CD8-positive, alpha-beta memory T cell (primary cell): ENCODE data around the gene DMGDH. TPM values are rescaled to one million over a fixed set of nuclear protein-coding genes. Genes with fewer than 3 reads are reported as not detected.
"Not testable (repeated sequence)": the region's sequence is repeated elsewhere in the genome, so short reads cannot be mapped to it uniquely, and the experiment has no call there.

ENCODE experiments used
- CTCF ChIA-PET: fragments of 350-600 bp; sonication (Branson Sonifier 250); formaldehyde crosslinking; loops from one replicate; lab custom pipeline; 2021; ENCODE audit warnings: antibody characterized with exemption; lab: Charles Lee
- POLR2A ChIA-PET: fragments of 350-600 bp; sonication (Branson Sonifier 250); formaldehyde crosslinking; loops from one replicate; lab custom pipeline; 2021; ENCODE audit warnings: antibody characterized with exemption; lab: Charles Lee
- DNase-seq, 5 donors: peaks; one replicate each; pipeline versions ENCODE4 v3.0.0 to v3.0.0-alpha.2; 2020 to 2022; ENCODE audit warnings: mixed read lengths in 1 of 5
- H3K27ac ChIP-seq: one replicate; pipeline ENCODE4 v1.7.0; 2013; ENCODE audit warnings: low read depth, mild to moderate bottlenecking, low read length, moderate library complexity
- H3K27me3 ChIP-seq: 2 replicates; pipeline ENCODE4 v1.7.0; 2013; ENCODE audit warnings: low read length, mild to moderate bottlenecking; ENCODE audit not compliant: insufficient read depth, poor library complexity, severe bottlenecking
- H3K36me3 ChIP-seq: 2 replicates; pipeline ENCODE4 v1.7.0; 2013; ENCODE audit warnings: mild to moderate bottlenecking, low read length, moderate library complexity; ENCODE audit not compliant: insufficient read depth
- H3K4me1 ChIP-seq: 2 replicates; pipeline ENCODE4 v1.7.0; 2013; ENCODE audit warnings: mild to moderate bottlenecking, low read length, moderate library complexity; ENCODE audit not compliant: insufficient read depth
- H3K4me3 ChIP-seq: 2 replicates; pipeline ENCODE4 v1.7.0; 2013; ENCODE audit warnings: mild to moderate bottlenecking, low read length
- H3K9me3 ChIP-seq: 2 replicates; pipeline ENCODE4 v1.7.0; 2013; ENCODE audit warnings: mild to moderate bottlenecking, low read length
- H3K27ac Mint-ChIP-seq, 8 donors: one replicate each; pipeline ENCODE4 v1.8.0; 2020 to 2021; ENCODE audit warnings: mixed read lengths in 8 of 8, mild to moderate bottlenecking in 6 of 8, inconsistent platforms in 3 of 8, moderate library complexity in 3 of 8
- H3K27me3 Mint-ChIP-seq, 2 donors: one replicate each; pipeline ENCODE4 v1.8.0; 2020 to 2021; ENCODE audit warnings: mixed read lengths in 2 of 2, mild to moderate bottlenecking in 1 of 2, moderate library complexity in 1 of 2
- H3K36me3 Mint-ChIP-seq, 3 donors: one replicate each; pipeline ENCODE4 v1.8.0; 2020 to 2021; ENCODE audit warnings: mixed read lengths in 3 of 3, inconsistent platforms in 1 of 3, mild to moderate bottlenecking in 1 of 3
- H3K4me1 Mint-ChIP-seq, 3 donors: one replicate each; pipeline ENCODE4 v1.8.0; 2020 to 2021; ENCODE audit warnings: mixed read lengths in 3 of 3, inconsistent platforms in 1 of 3, mild to moderate bottlenecking in 1 of 3
- H3K4me3 Mint-ChIP-seq, 7 donors: one replicate each; pipeline ENCODE4 v1.8.0; 2020 to 2021; ENCODE audit warnings: mixed read lengths in 7 of 7, mild to moderate bottlenecking in 6 of 7, moderate library complexity in 4 of 7, inconsistent platforms in 2 of 7
- H3K9me3 Mint-ChIP-seq, 5 donors: one replicate each; pipeline ENCODE4 v1.8.0; 2020 to 2022; ENCODE audit warnings: mixed read lengths in 5 of 5, mild to moderate bottlenecking in 3 of 5, moderate library complexity in 2 of 5, inconsistent platforms in 1 of 5
- polyA plus RNA-seq: library from polyadenylated mRNA; unstranded; fragments of 300-500 nt; fragmentation: Illumina TruSeq; gene quantifications from one replicate; pipeline ENCODE4 v1.2.3, GENCODE V29; 2021
- total RNA-seq, 2 experiments: library from RNA; stranded (reverse); gene quantifications; one replicate each; pipeline ENCODE4 v1.2.3, GENCODE V29; 2021

Gene DMGDH
- total and polyA plus RNA-seq, 3 experiments from 2014 or later = not detected

GRCh38 chr5:78989080-78989479 is 80.4 kb downstream of the DMGDH start:
- no peaks in the 10 kb centered on the region for H3K9me3 ChIP-seq
- H3K4me1 ChIP-seq = peaks cover 12% of the 10 kb centered on the region
- H3K27me3 ChIP-seq = no peaks in the 10 kb centered on the region
- H3K9me3 Mint-ChIP-seq = no peaks in the 10 kb centered on the region
- H3K27ac Mint-ChIP-seq = no peak overlapping the region
- no peaks in the 10 kb centered on the region for H3K27me3 Mint-ChIP-seq
- no peak overlapping the region for H3K4me3 ChIP-seq
- no peak overlapping the region for H3K4me3 Mint-ChIP-seq
- CTCF ChIA-PET = no interaction called here
- no peaks in the 10 kb centered on the region for H3K36me3 ChIP-seq
- POLR2A ChIA-PET = interaction anchor here (0.6 kb wide), 1 partner anchor 1007 kb away, joined by 3 read pairs; no protein-coding TSS in a partner anchor
- H3K36me3 Mint-ChIP-seq = peaks cover 0 to 7% (median 0%) of the 10 kb centered on the region in 3 donors
- H3K27ac ChIP-seq = no peak overlapping the region
- no peak for DNase-seq
- peaks cover 14 to 24% (median 23%) of the 10 kb centered on the region in 3 donors for H3K4me1 Mint-ChIP-seq

- H3K9me3 ChIP-seq = no peaks in the 10 kb centered on the region
- ChIA-PET CTCF (interaction anchor here (1.2 to 3.4 kb wide), 3 partner anchors 12 to 147 kb away, joined by 3 to 14 read pairs (median 4); no protein-coding TSS in a partner anchor), POLR2A (interaction anchor here (0.6 to 2.0 kb wide), 6 partner anchors 45 to 1494 kb away, joined by 3 to 6 read pairs (median 4); partner anchors contain the start of gene HOMER1)
- Mint-ChIP-seq H3K36me3 (peaks cover 0 to 7% (median 0%) of the 10 kb centered on the region in 3 donors), H3K4me3 (peak overlapping the region; percentile 89 to 95 (median 92)), H3K9me3 (no peaks in the 10 kb centered on the region), H3K27me3 (no peaks in the 10 kb centered on the region), H3K27ac (peak overlapping the region; percentile 91 to 97 (median 95)), H3K4me1 (peaks cover 21 to 35% (median 27%) of the 10 kb centered on the region in 3 donors)
- DNase-seq = peak in 4 of 5 donors; percentile 3 to 61 (median 22)
- no peaks in the 10 kb centered on the region for H3K36me3 ChIP-seq
- peaks cover 4% of the 10 kb centered on the region for H3K4me1 ChIP-seq
- H3K4me3 ChIP-seq = peak overlapping the region; percentile 9
- H3K27ac ChIP-seq = peak overlapping the region; percentile 72
- H3K27me3 ChIP-seq = no peaks in the 10 kb centered on the region
These were observed 83.7 kb downstream of the DMGDH start for GRCh38 chr5:78985725-78986223.

GRCh38 chr5:78985116-78985724 is 84.3 kb downstream of the DMGDH start, which contains the start of gene ARSB:
ARSB (minus strand) TSS chr5:78985310; CDS start chr5:78985248, 62 bp downstream.
- POLR2A ChIA-PET = interaction anchor here (0.6 to 2.0 kb wide), 9 partner anchors 45 to 1494 kb away, joined by 3 to 6 read pairs (median 4); partner anchors contain the start of genes HOMER1 and SCAMP1

DNA sequence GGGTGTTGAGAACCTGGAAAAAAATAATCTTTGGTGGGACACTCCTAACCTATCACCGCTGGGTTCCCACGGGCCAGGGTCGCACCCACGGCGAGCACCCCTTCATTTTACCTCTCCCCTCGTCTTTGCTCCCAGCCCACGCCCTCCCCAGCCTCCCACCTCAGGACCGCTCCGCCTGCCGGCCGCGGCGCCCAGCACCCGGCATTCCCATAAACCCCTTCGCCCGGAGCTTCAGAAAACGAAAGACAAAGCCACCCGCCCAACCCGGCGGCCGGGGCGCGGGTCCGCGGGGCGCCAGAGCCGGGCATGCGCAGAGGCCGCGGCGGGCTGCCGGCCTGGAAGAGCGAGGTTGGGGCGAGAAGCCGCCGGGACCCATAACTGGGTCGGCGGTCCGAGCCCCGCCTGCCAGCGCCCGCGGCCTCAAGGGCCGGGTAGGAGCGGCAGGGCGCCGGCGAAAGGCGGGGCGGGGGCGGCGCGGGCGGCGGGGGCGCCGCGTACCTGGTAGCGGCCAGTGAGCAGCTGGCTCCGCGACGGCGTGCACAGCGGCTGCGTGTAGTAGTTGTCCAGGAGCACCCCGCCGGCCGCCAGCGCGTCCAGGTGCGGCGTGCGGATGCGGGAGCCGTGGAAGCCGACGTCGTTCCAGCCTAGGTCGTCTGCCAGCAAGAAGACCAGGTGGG is 84.9 kb downstream of the DMGDH start:
- Mint-ChIP-seq H3K9me3 (no peaks in the 10 kb centered on the region), H3K4me3 (peak overlapping the region; percentile 84 to 95 (median 92)), H3K36me3 (peaks cover 0 to 7% (median 0%) of the 10 kb centered on the region in 3 donors), H3K27me3 (no peaks in the 10 kb centered on the region), H3K4me1 (peaks cover 21 to 35% (median 27%) of the 10 kb centered on the region in 3 donors), H3K27ac (peak overlapping the region; percentile 87 to 99 (median 90))
- Histone ChIP-seq H3K27ac (peak overlapping the region; percentile 72), H3K27me3 (no peaks in the 10 kb centered on the region), H3K4me1 (peaks cover 4% of the 10 kb centered on the region), H3K9me3 (no peaks in the 10 kb centered on the region), H3K36me3 (no peaks in the 10 kb centered on the region), H3K4me3 (peak overlapping the region; percentile 76)
- ChIA-PET CTCF (interaction anchor here (0.7 to 3.4 kb wide), 9 partner anchors 9 to 690 kb away, joined by 3 to 14 read pairs (median 4); partner anchors contain the start of gene AP3B1), POLR2A (interaction anchor here (0.7 to 2.0 kb wide), 8 partner anchors 9 to 1493 kb away, joined by 3 to 6 read pairs (median 4); partner anchors contain the start of genes JMY and SCAMP1)
- peak; percentile 69 to 84 (median 78) for DNase-seq

More at GRCh38 chr5:78985116-78985724, 84.3 kb downstream of the DMGDH start, which contains the start of gene ARSB:
- Histone ChIP-seq H3K4me1 (peaks cover 4% of the 10 kb centered on the region), H3K4me3 (peak within 1 kb of the TSS; percentile 76), H3K27ac (peak within 1 kb of the TSS; percentile 72), H3K9me3 (no peaks in the 10 kb centered on the region), H3K27me3 (no peaks in the 10 kb centered on the region), H3K36me3 (no peaks in the 10 kb centered on the region)
- peak in 3 of 5 donors; percentile 24 to 61 (median 37) for DNase-seq
- CTCF ChIA-PET = interaction anchor here (0.9 to 3.4 kb wide), 5 partner anchors 10 to 148 kb away, joined by 3 to 14 read pairs (median 4); no protein-coding TSS in a partner anchor
- peak within 1 kb of the TSS; percentile 91 to 95 (median 93) for H3K4me3 Mint-ChIP-seq
- peaks cover 0 to 7% (median 0%) of the 10 kb centered on the region in 3 donors for H3K36me3 Mint-ChIP-seq
- peak within 1 kb of the TSS; percentile 91 to 99 (median 95) for H3K27ac Mint-ChIP-seq
- H3K27me3 Mint-ChIP-seq = no peaks in the 10 kb centered on the region
- H3K9me3 Mint-ChIP-seq = no peaks in the 10 kb centered on the region
- H3K4me1 Mint-ChIP-seq = peaks cover 21 to 35% (median 27%) of the 10 kb centered on the region in 3 donors

DNA sequence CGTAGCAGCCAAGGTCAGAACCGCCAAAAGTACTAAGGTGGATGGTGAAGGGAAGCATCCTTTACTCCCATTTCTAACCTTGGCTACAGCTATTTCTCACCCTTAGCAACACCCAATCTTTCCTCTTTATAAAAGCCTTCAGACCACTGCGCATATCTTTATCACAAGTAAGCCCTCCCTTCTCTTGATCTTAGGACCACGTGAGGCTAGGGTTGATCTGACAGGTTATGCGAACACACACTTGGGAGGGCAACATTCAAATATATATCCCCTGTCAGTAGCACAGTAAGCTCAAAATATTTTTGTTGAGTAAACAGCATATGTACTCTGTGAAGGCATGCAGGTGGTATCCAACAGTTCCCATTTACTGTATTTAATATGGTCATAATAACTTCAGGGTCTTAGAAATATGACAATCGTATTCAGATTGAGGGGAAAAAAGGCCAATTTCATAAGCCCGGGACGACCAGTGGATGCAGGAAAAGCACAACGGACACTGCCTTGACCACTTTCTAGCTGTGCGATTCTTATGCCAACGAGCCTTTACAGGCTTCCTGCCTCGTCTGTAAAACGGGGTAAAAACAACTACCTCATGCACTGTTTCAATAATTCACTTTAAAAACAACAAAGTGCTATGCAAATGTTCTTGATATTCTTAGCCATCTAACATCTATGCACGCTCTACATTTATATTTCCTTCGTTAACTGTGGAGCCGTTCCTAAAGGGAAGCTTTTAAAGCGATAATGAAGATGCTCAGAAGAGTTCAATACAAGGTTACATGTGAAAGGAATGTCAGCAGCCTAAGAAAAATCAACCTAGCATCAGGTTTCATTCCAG is 85.7 kb downstream of the DMGDH start:
- H3K36me3 ChIP-seq = no peaks in the 10 kb centered on the region
- H3K4me1 Mint-ChIP-seq = peaks cover 21 to 35% (median 27%) of the 10 kb centered on the region in 3 donors
- peak overlapping the region; percentile 84 to 95 (median 92) for H3K4me3 Mint-ChIP-seq
- DNase-seq = no peak
- peaks cover 4% of the 10 kb centered on the region for H3K4me1 ChIP-seq
- H3K27me3 ChIP-seq = no peaks in the 10 kb centered on the region
- H3K36me3 Mint-ChIP-seq = peaks cover 0 to 7% (median 0%) of the 10 kb centered on the region in 3 donors
- H3K9me3 Mint-ChIP-seq = no peaks in the 10 kb centered on the region
- H3K27ac Mint-ChIP-seq = peak overlapping the region; percentile 85 to 99 (median 90)
- H3K9me3 ChIP-seq = no peaks in the 10 kb centered on the region
- ChIA-PET POLR2A (interaction anchor here (0.7 to 1.4 kb wide), 5 partner anchors 8 to 1491 kb away, joined by 3 to 5 read pairs (median 3); partner anchors contain the start of genes JMY and SCAMP1), CTCF (interaction anchor here (0.7 to 3.4 kb wide), 8 partner anchors 8 to 690 kb away, joined by 3 to 14 read pairs (median 4); partner anchors contain the start of gene AP3B1)
- peak overlapping the region; percentile 76 for H3K4me3 ChIP-seq
- H3K27me3 Mint-ChIP-seq = no peaks in the 10 kb centered on the region
- peak overlapping the region; percentile 72 for H3K27ac ChIP-seq

- Mint-ChIP-seq H3K27ac (peak overlapping the region; percentile 85 to 99 (median 90)), H3K4me3 (peak overlapping the region in 6 of 7 donors; percentile 84 to 95 (median 92)), H3K4me1 (peaks cover 21 to 35% (median 27%) of the 10 kb centered on the region in 3 donors)
- H3K4me3 ChIP-seq, POLR2A ChIA-PET, H3K36me3 ChIP-seq, H3K27me3 Mint-ChIP-seq, DNase-seq, H3K9me3 ChIP-seq, H3K9me3 Mint-ChIP-seq, H3K4me1 ChIP-seq, H3K27ac ChIP-seq, H3K27me3 ChIP-seq, H3K36me3 Mint-ChIP-seq: not testable (repeated sequence)
- CTCF ChIA-PET = interaction anchor here (0.7 to 3.4 kb wide), 3 partner anchors 11 to 482 kb away, joined by 3 to 14 read pairs (median 4); no protein-coding TSS in a partner anchor
These were observed 86.3 kb downstream of the DMGDH start for GRCh38 chr5:78983194-78983593.
